Body of pancreas (tissue), 4 donors: ENCODE results near the gene ERBB3. TPM values are rescaled to one million over a fixed set of nuclear protein-coding genes. Genes with fewer than 3 reads are reported as not detected.
A peak's percentile ranks its signal among the peaks of the same experiment; 100 is the strongest.

Source experiments
- ATAC-seq: fragments of 150-250 bp; one replicate; pipeline ENCODE4 v1.9.1; 2016
- DNase-seq, 4 donors: peaks; one replicate each; pipeline ENCODE4 v3.0.0-alpha.2; 2019
- H3K27ac ChIP-seq, 4 donors: fragments of 200-600 bp; sonication (generic); 1 replicate in 3 of 4; 2 replicates in 1 of 4; pipeline versions ENCODE4 v1.5.1 to v1.6.1; 2016 to 2019; ENCODE audit warnings: mild to moderate bottlenecking in 1 of 4, mixed read lengths in 1 of 4, moderate library complexity in 1 of 4
- H3K27me3 ChIP-seq, 2 donors: fragments of 200-600 bp; sonication (generic); one replicate each; pipeline ENCODE4 v1.6.0; 2016; ENCODE audit warnings: mild to moderate bottlenecking in 1 of 2
- H3K36me3 ChIP-seq, 2 donors: fragments of 200-600 bp; sonication (generic); replicated peaks in 1 of 2; 2 replicates each; pipeline ENCODE4 v1.5.1; 2016; ENCODE audit warnings: low read depth in 2 of 2; ENCODE audit not compliant: insufficient read depth in 1 of 2
- H3K4me1 ChIP-seq: fragments of 200-600 bp; sonication (generic); one replicate; pipeline ENCODE4 v1.6.0; 2016
- H3K4me3 ChIP-seq, 2 donors: fragments of 200-600 bp; sonication (generic); 1 replicate in 1 of 2; 2 replicates in 1 of 2; pipeline ENCODE4 v1.5.1; 2016 to 2019
- H3K9me3 ChIP-seq, 3 donors: fragments of 200-600 bp; sonication (generic); 1 replicate in 2 of 3; 2 replicates in 1 of 3; pipeline ENCODE4 v1.5.1; 2016
- POLR2A ChIP-seq, 3 donors: fragments of 450-650 bp; IDR thresholded peaks; one replicate each; pipeline ENCODE4 v1.6.1; 2016; ENCODE audit warnings: antibody characterized with exemption in 3 of 3, mild to moderate bottlenecking in 2 of 3
- WGBS, 2 donors: methylation state at CpG; one replicate each; pipeline ENCODE4 v1.1.5; 2017; 5-methylcytosine and 5-hydroxymethylcytosine counted together
- intact Hi-C: fragments of 100-400 bp; cut with DNase I; formaldehyde crosslinking; loops from one replicate; pipeline ENCODE4 v1.15.1; 2023
- total RNA-seq, 2 donors: library from RNA; depleted of rRNA; stranded (reverse); fragments of >200 nt; gene quantifications; one replicate each; pipeline ENCODE4 v1.1.0, GENCODE V29; 2016
- TF ChIP-seq, protein P1 (sequence below), 7 experiments: fragments of 450-650 bp in 4 of 7; fragments of 200-600 bp in 3 of 7; sonication (generic) in 3 of 7; IDR thresholded peaks; one replicate each; pipeline ENCODE4 v1.5.1; 2016 to 2019; ENCODE audit warnings: antibody characterized with exemption in 7 of 7

The ERBB3 gene
- total RNA-seq, 2 donors from 2014 or later: 72.9 to 74.8 TPM

DNA sequence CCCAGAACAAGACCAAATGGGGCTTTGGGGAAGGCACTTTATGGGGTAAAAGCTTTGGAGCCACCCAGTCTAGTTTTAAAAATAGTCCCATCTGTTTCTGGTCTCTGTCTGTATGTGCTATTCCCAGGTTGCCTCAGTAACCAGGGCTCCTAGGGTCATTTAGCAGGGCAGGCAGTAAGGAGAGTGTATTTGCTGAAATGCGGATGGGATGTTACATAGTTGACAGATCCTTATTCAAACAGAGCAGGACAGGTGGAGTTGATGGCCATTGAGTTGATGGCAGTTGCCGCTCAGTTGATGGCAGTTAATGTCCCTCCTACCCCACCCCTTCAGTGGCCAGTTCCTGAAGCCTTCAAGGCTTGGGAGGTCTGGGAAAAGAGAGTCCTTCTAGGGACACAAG, 42.7 kb downstream of the ERBB3 start:
- ATAC-seq (no peak), DNase-seq (no peak)
- Histone ChIP-seq H3K27ac (no peak overlapping the region), H3K27me3 (no peaks in the 10 kb centered on the region), H3K36me3 (no peaks in the 10 kb centered on the region), H3K4me1 (peaks cover 39% of the 10 kb centered on the region), H3K9me3 (no peaks in the 10 kb centered on the region), H3K4me3 (no peak overlapping the region)
- TF ChIP-seq POLR2A (IDR thresholded peaks at IDR 0.05): no peak
- TF ChIP-seq, protein P1, sequence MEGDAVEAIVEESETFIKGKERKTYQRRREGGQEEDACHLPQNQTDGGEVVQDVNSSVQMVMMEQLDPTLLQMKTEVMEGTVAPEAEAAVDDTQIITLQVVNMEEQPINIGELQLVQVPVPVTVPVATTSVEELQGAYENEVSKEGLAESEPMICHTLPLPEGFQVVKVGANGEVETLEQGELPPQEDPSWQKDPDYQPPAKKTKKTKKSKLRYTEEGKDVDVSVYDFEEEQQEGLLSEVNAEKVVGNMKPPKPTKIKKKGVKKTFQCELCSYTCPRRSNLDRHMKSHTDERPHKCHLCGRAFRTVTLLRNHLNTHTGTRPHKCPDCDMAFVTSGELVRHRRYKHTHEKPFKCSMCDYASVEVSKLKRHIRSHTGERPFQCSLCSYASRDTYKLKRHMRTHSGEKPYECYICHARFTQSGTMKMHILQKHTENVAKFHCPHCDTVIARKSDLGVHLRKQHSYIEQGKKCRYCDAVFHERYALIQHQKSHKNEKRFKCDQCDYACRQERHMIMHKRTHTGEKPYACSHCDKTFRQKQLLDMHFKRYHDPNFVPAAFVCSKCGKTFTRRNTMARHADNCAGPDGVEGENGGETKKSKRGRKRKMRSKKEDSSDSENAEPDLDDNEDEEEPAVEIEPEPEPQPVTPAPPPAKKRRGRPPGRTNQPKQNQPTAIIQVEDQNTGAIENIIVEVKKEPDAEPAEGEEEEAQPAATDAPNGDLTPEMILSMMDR (IDR thresholded peaks at IDR 0.05): no peak
- intact Hi-C loops: no loop called here
- 94 to 100% methylated on average over 2 of the region's 2 CpGs for WGBS, 2 donors

DNA sequence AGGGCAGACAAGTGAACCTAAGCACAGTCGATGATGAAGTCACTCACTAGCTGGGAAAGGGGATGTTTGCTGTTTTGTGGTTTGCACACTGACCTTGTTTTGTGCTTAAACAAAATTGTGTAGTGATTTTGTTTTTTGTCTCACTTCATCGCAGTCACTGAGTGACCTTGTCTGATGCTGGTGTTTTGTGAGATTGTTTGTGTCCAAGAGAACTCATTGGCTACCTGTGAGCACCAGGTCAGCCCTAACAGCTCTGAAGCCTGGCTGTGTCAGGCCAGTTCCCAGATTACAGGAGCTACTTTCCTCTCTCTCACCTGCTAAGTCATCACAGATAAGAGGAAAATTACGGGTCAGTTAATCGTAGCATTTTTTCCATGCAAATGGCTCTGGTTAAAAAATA, 44.2 kb downstream of the ERBB3 start:
- Histone ChIP-seq H3K36me3 (no peaks in the 10 kb centered on the region), H3K4me1 (peaks cover 33% of the 10 kb centered on the region), H3K4me3 (no peak overlapping the region), H3K27me3 (no peaks in the 10 kb centered on the region), H3K9me3 (no peaks in the 10 kb centered on the region), H3K27ac (peak overlapping the region in 2 of 4 donors; percentile 25 to 91)
- WGBS, 2 donors: 14 to 30% methylated on average over 4 of the region's 4 CpGs
- intact Hi-C loops: no loop called here
- ATAC-seq (no peak), DNase-seq (no peak)
- no peak for TF ChIP-seq POLR2A (IDR thresholded peaks at IDR 0.05)
- TF ChIP-seq, protein P1 (IDR thresholded peaks at IDR 0.05): no peak

DNA sequence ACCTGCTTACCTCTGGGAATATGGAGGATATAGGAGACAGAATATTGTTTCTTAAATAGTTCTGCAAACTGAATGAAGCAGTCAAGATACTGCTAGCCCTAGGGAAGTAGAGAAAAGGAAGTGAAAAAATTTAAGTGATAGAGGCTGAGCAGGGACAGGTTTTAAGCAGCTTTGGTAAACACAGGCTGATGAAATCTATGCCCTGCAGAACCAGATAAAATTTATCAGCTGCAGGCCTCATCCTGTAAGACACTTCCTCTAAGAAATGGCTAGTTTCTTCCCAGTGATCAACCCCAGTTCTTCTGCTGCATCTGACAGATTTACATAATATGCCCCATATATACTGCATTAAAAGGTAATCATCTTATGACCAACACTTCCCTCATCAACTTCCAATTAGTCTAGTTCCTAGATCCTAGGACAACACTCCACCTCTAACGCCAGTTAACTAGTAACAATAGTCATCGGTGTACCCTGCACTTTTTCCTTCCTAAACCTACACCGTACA, 46.8 kb downstream of the ERBB3 start:
- TF ChIP-seq, protein P1 (IDR thresholded peaks at IDR 0.05): no peak
- H3K27ac ChIP-seq: peak overlapping the region; percentile 65 to 92 (median 92)
- no peaks in the 10 kb centered on the region for H3K9me3 ChIP-seq
- intact Hi-C loops: no loop called here
- DNase-seq: no peak
- 22 to 33% methylated on average over 3 of the region's 3 CpGs for WGBS, 2 donors
- no peaks in the 10 kb centered on the region for H3K27me3 ChIP-seq
- H3K36me3 ChIP-seq: peaks cover 0 to 2% of the 10 kb centered on the region in 2 donors
- H3K4me3 ChIP-seq: no peak overlapping the region
- no peak for ATAC-seq
- H3K4me1 ChIP-seq: peaks cover 41% of the 10 kb centered on the region

DNA sequence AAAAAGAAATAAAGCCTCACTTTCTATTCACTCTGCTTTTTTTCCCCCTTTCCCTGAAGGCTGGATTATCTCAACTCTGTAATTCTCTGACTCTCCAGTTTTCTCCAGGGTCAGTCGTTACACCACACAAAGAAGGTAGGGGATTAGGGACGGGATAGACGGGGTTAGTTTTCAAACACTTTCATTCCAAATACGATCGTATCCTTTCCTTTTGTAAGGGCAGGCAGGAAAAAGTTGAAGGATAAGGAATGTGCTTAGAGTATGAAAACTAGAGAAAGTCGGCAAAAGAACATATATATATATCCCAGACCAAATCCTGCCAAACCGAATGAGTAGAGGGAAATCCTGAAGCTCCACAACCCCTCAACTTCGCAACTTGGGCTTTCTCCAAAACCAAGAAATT, 47.5 kb downstream of the ERBB3 start:
- Histone ChIP-seq H3K4me1 (peaks cover 41% of the 10 kb centered on the region), H3K9me3 (no peaks in the 10 kb centered on the region), H3K4me3 (no peak overlapping the region), H3K27me3 (no peaks in the 10 kb centered on the region), H3K27ac (peak overlapping the region; percentile 65 to 92 (median 92)), H3K36me3 (peaks cover 0 to 4% of the 10 kb centered on the region in 2 donors)
- 0% methylated on average over 8 of the region's 8 CpGs for WGBS, 2 donors
- TF ChIP-seq, protein P1 (IDR thresholded peaks at IDR 0.05): no peak
- no peak for TF ChIP-seq POLR2A (IDR thresholded peaks at IDR 0.05)
- no peak for ATAC-seq
- no peak for DNase-seq
- intact Hi-C loops: no loop called here
